ENCODE measurements around the gene EIF2AK2.

- TF ChIP-seq, protein P1, sequence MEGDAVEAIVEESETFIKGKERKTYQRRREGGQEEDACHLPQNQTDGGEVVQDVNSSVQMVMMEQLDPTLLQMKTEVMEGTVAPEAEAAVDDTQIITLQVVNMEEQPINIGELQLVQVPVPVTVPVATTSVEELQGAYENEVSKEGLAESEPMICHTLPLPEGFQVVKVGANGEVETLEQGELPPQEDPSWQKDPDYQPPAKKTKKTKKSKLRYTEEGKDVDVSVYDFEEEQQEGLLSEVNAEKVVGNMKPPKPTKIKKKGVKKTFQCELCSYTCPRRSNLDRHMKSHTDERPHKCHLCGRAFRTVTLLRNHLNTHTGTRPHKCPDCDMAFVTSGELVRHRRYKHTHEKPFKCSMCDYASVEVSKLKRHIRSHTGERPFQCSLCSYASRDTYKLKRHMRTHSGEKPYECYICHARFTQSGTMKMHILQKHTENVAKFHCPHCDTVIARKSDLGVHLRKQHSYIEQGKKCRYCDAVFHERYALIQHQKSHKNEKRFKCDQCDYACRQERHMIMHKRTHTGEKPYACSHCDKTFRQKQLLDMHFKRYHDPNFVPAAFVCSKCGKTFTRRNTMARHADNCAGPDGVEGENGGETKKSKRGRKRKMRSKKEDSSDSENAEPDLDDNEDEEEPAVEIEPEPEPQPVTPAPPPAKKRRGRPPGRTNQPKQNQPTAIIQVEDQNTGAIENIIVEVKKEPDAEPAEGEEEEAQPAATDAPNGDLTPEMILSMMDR (IDR thresholded peaks at IDR 0.05), result no peak
- no peak for TF ChIP-seq POLR2A (IDR thresholded peaks at IDR 0.05)
- TF ChIP-seq EP300 (IDR thresholded peaks at IDR 0.05), result no peak
These were observed 12.8 kb downstream of the EIF2AK2 start for GRCh38 chr2:37143974-37144373.

Data from stomach (tissue), 4 donors.